PC-3 (cell line): ENCODE results near the gene PPP2R5E. TPM values are rescaled to one million over a fixed set of nuclear protein-coding genes. Genes with fewer than 3 reads are reported as not detected.

Experiments
- ATAC-seq: fragments of 200-7000 bp; cut with Tn5 transposase; 2 replicates; pipeline ENCODE4 v1.9.1; 2020; ENCODE audit warnings: mild to moderate bottlenecking, moderate library complexity
- BruUV-seq: library from RNA; stranded (reverse); fragments of 400-500 nt; replicated peaks from 2 replicates; lab custom pipeline; 2021; lab: Mats Ljungman, UMichigan
- CTCF ChIA-PET: fragments of 300-600 bp; sonication (Branson Sonifier 250); formaldehyde crosslinking; loops from one replicate; lab custom pipeline; 2022; ENCODE audit warnings: antibody characterized with exemption; lab: Charles Lee
- POLR2A ChIA-PET: fragments of 300-600 bp; sonication (Branson Sonifier 250); formaldehyde crosslinking; loops from one replicate; lab custom pipeline; 2022; ENCODE audit warnings: antibody characterized with exemption; ENCODE audit not compliant: unreplicated experiment; lab: Charles Lee
- DNase-seq: peaks from one replicate; pipeline ENCODE4 v3.0.0-alpha.2; 2015
- H2AFZ ChIP-seq: fragments of 300-600 bp; sonication (generic); 2 replicates; pipeline ENCODE4 v1.6.0; 2016; ENCODE audit warnings: antibody characterized with exemption, low read length
- H3F3A ChIP-seq: fragments of 300-600 bp; sonication (generic); one replicate; pipeline ENCODE4 v1.6.0; 2017; ENCODE audit warnings: antibody characterized with exemption, low read length, control low read depth, mild to moderate bottlenecking; ENCODE audit not compliant: unreplicated experiment
- H3K27ac ChIP-seq: fragments of 300-600 bp; sonication (generic); 2 replicates; pipeline ENCODE4 v1.5.1; 2016; ENCODE audit warnings: mild to moderate bottlenecking, low read length
- H3K27me3 ChIP-seq: fragments of 300-600 bp; sonication (generic); 2 replicates; pipeline ENCODE4 v1.6.1; 2016; ENCODE audit warnings: low read length, mixed read lengths
- H3K36me3 ChIP-seq: fragments of 300-600 bp; sonication (generic); 2 replicates; pipeline ENCODE4 v1.6.1; 2016; ENCODE audit warnings: low read depth, mixed run types, low read length, mixed read lengths
- H3K4me1 ChIP-seq: fragments of 300-600 bp; sonication (generic); 2 replicates; pipeline ENCODE4 v1.5.1; 2016; ENCODE audit warnings: low read length; ENCODE audit not compliant: insufficient read depth
- H3K4me2 ChIP-seq: fragments of 300-600 bp; sonication (generic); 2 replicates; pipeline ENCODE4 v1.6.0; 2016; ENCODE audit warnings: low read length
- H3K4me3 ChIP-seq: fragments of 300-600 bp; sonication (generic); 2 replicates; pipeline ENCODE4 v1.5.1; 2016; ENCODE audit warnings: mild to moderate bottlenecking, low read length, mixed read lengths
- H3K79me2 ChIP-seq: fragments of 300-600 bp; sonication (generic); 2 replicates; pipeline ENCODE4 v1.6.1; 2017; ENCODE audit warnings: low read length, mixed read lengths
- H3K9ac ChIP-seq: fragments of 300-600 bp; sonication (generic); 2 replicates; pipeline ENCODE4 v1.6.0; 2016; ENCODE audit warnings: mild to moderate bottlenecking, low read length
- H3K9me2 ChIP-seq: fragments of 300-600 bp; sonication (generic); replicated peaks from 2 replicates; pipeline ENCODE4 v1.6.1; 2016; ENCODE audit warnings: mixed run types, low read length, mixed read lengths
- H3K9me3 ChIP-seq: fragments of 300-600 bp; sonication (generic); 2 replicates; pipeline ENCODE4 v1.6.1; 2016; ENCODE audit warnings: low read length, mixed read lengths
- H4K20me1 ChIP-seq: fragments of 300-600 bp; sonication (generic); 2 replicates; pipeline ENCODE4 v1.6.1; 2016; ENCODE audit warnings: low read length, mixed read lengths
- EZH2 ChIP-seq: fragments of 300-600 bp; sonication (generic); IDR thresholded peaks from one replicate; pipeline ENCODE4 v1.6.1; 2017; ENCODE audit warnings: antibody characterized with exemption, mild to moderate bottlenecking, low read length; ENCODE audit not compliant: unreplicated experiment
- EZH2phosphoT487 ChIP-seq: fragments of 300-600 bp; sonication (generic); IDR thresholded peaks from 2 replicates; pipeline ENCODE4 v1.6.1; 2018; ENCODE audit warnings: mild to moderate bottlenecking, antibody characterized with exemption, low read length, borderline replicate concordance
- intact Hi-C: fragments of 100-400 bp; cut with micrococcal nuclease; formaldehyde crosslinking; loops from 2 replicates; pipeline ENCODE4 v1.9.0; 2023
- total RNA-seq: library from RNA; depleted of rRNA; stranded (reverse); fragments of >200 nt; gene quantifications from 2 replicates; pipeline ENCODE4 v1.2.3, GENCODE V29; 2014
- TF ChIP-seq, protein P1 (sequence below): fragments of 300-600 bp; sonication (generic); conservative IDR thresholded peaks from 2 replicates; pipeline ENCODE4 v1.5.1; 2017; ENCODE audit warnings: antibody characterized with exemption, low read depth, mild to moderate bottlenecking, low read length

The PPP2R5E gene
- total RNA-seq, 1 experiment from 2014 or later, result 17.2 TPM

DNA sequence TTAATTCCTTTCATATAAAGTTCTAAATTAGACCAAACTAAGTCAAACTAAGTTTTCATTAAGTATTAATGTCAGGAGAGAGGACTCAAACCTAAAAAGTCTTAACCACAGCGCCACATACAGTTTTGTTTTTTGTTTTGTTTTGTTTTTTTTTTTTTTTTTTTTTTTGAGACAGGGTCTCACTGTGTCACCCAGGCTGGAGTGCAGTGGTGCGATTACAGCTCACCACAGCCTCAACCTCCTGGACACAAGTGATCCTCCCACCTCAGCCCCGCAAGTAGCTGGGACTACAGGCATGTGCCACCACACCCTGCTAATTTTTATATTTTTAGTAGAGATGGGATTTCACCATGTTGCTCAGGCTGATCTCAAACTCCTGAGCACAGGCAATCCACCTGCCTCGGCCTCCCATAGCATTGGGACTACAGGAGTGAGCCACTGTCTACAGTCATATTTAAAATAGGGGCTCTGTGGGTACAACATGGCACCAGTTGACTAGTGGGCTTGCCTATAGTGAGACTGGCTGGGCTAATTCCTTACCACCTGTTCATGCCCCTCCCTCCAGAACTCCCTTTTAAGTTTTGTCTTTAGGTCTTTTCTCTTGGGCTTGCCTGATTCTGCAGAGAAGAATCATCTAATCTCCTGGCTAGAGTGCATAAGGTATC, 110.2 kb downstream of the PPP2R5E start:
- no peak for TF ChIP-seq EZH2phosphoT487
- TF ChIP-seq, protein P1, sequence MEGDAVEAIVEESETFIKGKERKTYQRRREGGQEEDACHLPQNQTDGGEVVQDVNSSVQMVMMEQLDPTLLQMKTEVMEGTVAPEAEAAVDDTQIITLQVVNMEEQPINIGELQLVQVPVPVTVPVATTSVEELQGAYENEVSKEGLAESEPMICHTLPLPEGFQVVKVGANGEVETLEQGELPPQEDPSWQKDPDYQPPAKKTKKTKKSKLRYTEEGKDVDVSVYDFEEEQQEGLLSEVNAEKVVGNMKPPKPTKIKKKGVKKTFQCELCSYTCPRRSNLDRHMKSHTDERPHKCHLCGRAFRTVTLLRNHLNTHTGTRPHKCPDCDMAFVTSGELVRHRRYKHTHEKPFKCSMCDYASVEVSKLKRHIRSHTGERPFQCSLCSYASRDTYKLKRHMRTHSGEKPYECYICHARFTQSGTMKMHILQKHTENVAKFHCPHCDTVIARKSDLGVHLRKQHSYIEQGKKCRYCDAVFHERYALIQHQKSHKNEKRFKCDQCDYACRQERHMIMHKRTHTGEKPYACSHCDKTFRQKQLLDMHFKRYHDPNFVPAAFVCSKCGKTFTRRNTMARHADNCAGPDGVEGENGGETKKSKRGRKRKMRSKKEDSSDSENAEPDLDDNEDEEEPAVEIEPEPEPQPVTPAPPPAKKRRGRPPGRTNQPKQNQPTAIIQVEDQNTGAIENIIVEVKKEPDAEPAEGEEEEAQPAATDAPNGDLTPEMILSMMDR, result no peak
- no peak for TF ChIP-seq EZH2
- Histone ChIP-seq H3K79me2 (peaks cover 67% of the 10 kb centered on the region), H3K9me3 (no peaks in the 10 kb centered on the region), H3F3A (no peaks in the 10 kb centered on the region), H3K27me3 (no peaks in the 10 kb centered on the region), H3K9me2 (no peaks in the 10 kb centered on the region), H3K4me2 (no peak overlapping the region), H4K20me1 (peaks cover 25% of the 10 kb centered on the region), H3K4me1 (peaks cover 29% of the 10 kb centered on the region), H2AFZ (no peak overlapping the region), H3K27ac (no peak overlapping the region), H3K36me3 (no peaks in the 10 kb centered on the region), H3K4me3 (no peak overlapping the region), H3K9ac (no peak overlapping the region)
- intact Hi-C loops, result no loop called here
- CTCF ChIA-PET, result no interaction called here
- no TSS peak for BruUV-seq
- ATAC-seq (no peak), DNase-seq (no peak)
- POLR2A ChIA-PET, result no interaction called here

GRCh38 chr14:63432228-63432627, 110.9 kb downstream of the PPP2R5E start:
- no peaks in the 10 kb centered on the region for H3K9me2 ChIP-seq
- intact Hi-C loops, result no loop called here
- peaks cover 21% of the 10 kb centered on the region for H3K4me1 ChIP-seq
- no peak overlapping the region for H3K9ac ChIP-seq
- no peak overlapping the region for H3K4me2 ChIP-seq
- no peaks in the 10 kb centered on the region for H3K27me3 ChIP-seq
- no peaks in the 10 kb centered on the region for H3F3A ChIP-seq
- peaks cover 65% of the 10 kb centered on the region for H3K79me2 ChIP-seq
- ATAC-seq (0 out of 2 replicates have a peak, but pooled peaks have one; percentile 12), DNase-seq (no peak)
- H4K20me1 ChIP-seq, result peaks cover 18% of the 10 kb centered on the region
- no peaks in the 10 kb centered on the region for H3K36me3 ChIP-seq
- ChIA-PET CTCF (no interaction called here), POLR2A (no interaction called here)
- no peaks in the 10 kb centered on the region for H3K9me3 ChIP-seq
- TF ChIP-seq, protein P1, result no peak
- TF ChIP-seq EZH2phosphoT487 (no peak), EZH2 (no peak)
- BruUV-seq, result no TSS peak
- no peak overlapping the region for H3K27ac ChIP-seq
- no peak overlapping the region for H2AFZ ChIP-seq
- H3K4me3 ChIP-seq, result no peak overlapping the region

DNA sequence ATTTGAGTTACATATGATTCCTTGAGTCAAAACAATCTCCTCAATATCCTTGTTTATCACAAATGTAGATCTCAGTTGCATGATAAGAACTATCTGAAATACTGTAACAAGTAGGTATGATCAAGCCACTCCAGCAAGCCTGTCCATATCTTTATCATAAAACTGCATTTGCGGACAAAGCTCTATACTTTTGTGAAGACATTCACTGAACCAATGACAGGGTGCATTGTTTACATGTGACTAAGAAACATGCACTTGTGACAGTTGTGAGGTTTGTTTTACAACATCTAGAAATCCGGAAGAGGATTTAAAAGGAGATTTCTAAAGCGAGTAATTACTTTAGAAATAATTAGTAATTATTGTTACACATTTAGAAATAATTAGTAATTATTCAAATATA, 111.7 kb downstream of the PPP2R5E start:
- Histone ChIP-seq H3K4me3 (no peak overlapping the region), H3K79me2 (peaks cover 58% of the 10 kb centered on the region), H3K9me2 (no peaks in the 10 kb centered on the region), H4K20me1 (peaks cover 11% of the 10 kb centered on the region), H3K36me3 (no peaks in the 10 kb centered on the region), H3K9me3 (no peaks in the 10 kb centered on the region), H3K4me1 (peaks cover 14% of the 10 kb centered on the region), H3F3A (no peaks in the 10 kb centered on the region), H2AFZ (no peak overlapping the region), H3K9ac (no peak overlapping the region), H3K27ac (no peak overlapping the region), H3K27me3 (no peaks in the 10 kb centered on the region), H3K4me2 (no peak overlapping the region)
- TF ChIP-seq EZH2 (no peak), EZH2phosphoT487 (no peak)
- TF ChIP-seq, protein P1, result no peak
- no TSS peak for BruUV-seq
- ATAC-seq (no peak), DNase-seq (no peak)
- CTCF ChIA-PET, result no interaction called here
- intact Hi-C loops, result no loop called here
- POLR2A ChIA-PET, result no interaction called here
